ENCODE data around the gene MZT2A.
A peak's percentile ranks its signal among the peaks of the same experiment; 100 is the strongest.
"Not testable (repeated sequence)": the region's sequence is repeated elsewhere in the genome, so short reads cannot be mapped to it uniquely, and the experiment has no call there.

MZT2A gene, protein sequence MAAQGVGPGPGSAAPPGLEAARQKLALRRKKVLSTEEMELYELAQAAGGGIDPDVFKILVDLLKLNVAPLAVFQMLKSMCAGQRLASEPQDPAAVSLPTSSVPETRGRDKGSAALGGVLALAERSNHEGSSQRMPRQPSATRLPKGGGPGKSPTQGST

DNA sequence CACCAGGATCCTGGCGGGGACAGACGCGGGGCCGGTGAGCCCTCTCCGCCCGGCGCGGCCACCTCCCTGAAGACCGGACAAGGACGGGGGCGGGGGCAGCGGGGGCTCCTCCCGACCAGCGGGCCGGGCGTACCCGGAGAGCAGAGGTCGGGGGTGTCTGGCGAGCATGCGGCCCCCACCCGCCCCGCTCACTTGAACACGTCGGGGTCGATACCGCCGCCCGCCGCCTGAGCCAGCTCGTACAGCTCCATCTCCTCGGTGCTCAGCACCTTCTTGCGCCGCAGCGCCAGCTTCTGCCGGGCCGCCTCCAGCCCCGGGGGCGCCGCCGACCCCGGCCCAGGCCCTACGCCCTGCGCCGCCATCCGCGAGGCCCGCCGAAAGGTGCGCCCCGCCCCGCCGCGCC, at the start of gene MZT2A:
Gene MZT2A, minus strand, starts transcription at position 383 of the 403 bp plus-strand sequence. Its CDS starts 21 bp downstream, at position 362.
- not testable (repeated sequence) for DNase-seq (ENCODE audit: low read depth, low spot score); H3K9me3 ChIP-seq (ENCODE audit: low read depth, low read length); H3K36me3 ChIP-seq (ENCODE audit: insufficient read depth, low read length)
- Histone ChIP-seq H3K9ac (ENCODE audit: insufficient read length) (peak within 1 kb of the TSS; percentile 86), H3K4me3 (peak within 1 kb of the TSS; percentile 87), H3K27ac (peak within 1 kb of the TSS; percentile 69; the same call in 1 of the 2 replicates)

DNA sequence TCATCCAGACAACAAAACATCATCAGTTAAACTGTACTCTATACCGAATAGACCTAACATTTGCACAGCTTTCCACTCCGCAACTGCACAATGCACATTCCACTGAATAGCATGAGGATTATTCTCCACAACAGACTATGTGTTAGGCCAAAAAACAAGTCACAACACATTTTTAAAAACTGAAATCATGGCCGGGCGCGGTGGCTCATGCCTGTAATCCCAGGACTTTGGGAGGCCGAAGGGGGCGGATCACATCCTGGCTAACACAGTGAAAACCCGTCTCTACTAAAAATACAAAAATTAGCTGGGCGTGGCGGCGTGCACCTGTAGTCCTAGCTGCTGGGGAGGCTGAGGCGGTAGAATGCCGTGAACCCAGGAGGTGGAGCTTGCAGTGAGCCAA, 46.7 kb upstream of the MZT2A start:
- H3K36me3 ChIP-seq (ENCODE audit: insufficient read depth, low read length); H3K9ac ChIP-seq (ENCODE audit: insufficient read length); H3K9me3 ChIP-seq (ENCODE audit: low read depth, low read length); DNase-seq (ENCODE audit: low read depth, low spot score); H3K4me3 ChIP-seq; H3K27ac ChIP-seq: not testable (repeated sequence)

DNA sequence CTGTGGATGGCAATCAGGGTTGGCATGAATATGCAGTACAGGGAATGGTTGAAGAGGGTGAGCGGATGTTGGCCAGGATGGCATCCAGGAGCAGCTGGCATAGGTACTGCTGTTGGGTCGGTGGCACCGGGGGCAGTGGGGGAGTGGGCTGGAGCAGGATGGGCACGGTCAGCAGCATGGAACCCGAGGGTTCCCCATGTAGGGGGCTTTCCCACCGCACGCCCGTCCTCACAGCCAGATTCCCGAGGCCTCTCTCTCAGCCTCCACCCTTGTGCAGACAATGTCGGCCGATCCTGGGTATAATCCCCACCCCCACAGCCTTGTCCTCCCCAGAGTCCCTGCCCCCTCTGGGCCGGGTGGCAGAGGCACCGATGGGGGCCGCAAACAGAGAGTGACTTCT, 44.6 kb upstream of the MZT2A start:
- H3K4me3 ChIP-seq; DNase-seq (ENCODE audit: low read depth, low spot score); H3K36me3 ChIP-seq (ENCODE audit: insufficient read depth, low read length): not testable (repeated sequence)

DNA sequence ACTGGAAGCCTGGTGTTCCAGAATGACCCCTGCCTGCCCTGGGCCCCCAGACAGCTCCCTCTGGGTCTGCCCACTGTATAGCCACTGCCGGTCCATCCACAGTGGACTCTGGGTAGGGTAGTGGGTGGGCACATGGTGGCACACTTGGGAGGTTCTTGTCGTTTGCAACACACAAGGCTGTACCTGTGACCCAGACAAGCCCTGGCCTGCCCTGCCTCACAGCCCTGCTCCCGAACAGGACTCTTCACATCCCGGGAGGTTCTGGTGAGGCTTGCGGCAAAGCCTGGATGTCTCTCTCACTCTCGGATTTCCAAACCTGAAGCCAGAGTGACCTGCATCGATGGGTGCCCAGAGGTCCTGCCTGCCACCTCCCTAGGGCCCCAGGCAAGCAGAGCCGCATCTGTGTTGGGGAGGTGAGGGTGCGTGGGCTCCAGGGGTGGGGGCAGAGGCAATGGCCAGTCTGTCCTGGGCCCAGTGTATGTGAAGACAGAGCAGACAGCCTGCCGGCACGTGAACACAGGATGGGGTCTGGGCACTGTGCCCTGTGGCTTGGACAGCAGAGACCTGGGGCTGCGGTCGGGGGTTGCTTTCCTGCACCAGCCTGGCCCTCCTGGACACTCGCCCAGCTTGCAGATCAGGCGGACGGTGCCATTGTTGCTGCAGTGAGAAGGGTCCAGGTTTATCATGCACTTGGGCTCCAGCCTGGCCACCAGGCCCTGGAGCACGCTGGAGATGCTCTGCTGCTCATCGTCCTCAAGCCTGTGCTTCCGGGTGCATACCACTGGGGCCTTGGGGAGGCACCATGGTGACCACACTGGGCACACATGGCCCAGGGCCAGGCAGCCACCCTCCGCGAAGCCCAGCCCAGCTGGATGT, 44.0 kb upstream of the MZT2A start:
- H3K9me3 ChIP-seq (ENCODE audit: low read depth, low read length); H3K36me3 ChIP-seq (ENCODE audit: insufficient read depth, low read length); DNase-seq (ENCODE audit: low read depth, low spot score); H3K27ac ChIP-seq; H3K9ac ChIP-seq (ENCODE audit: insufficient read length); H3K4me3 ChIP-seq: not testable (repeated sequence)

More for the DNA sequence above, 44.6 kb upstream of the MZT2A start:
- H3K9me3 ChIP-seq (ENCODE audit: low read depth, low read length); H3K27ac ChIP-seq; H3K9ac ChIP-seq (ENCODE audit: insufficient read length): not testable (repeated sequence)

DNA sequence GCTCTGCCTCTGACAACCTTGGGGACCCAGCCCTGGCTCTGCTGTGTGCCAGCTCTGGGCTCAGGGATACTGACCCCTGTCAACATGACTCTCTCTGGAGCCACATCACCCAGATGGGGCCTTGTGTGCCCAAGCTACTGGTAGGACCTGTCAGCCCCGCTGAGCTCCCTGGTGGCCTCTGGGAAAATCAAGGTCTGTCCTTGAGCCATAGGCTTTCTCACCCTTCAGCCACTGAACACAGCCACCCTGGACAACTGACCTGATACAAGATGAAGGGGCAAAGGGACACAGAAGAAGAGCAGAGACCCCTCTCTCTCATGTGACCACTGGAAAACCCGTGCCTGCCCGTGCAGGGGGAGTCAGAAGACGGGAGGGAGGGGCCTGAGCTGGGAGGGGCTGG, 43.3 kb upstream of the MZT2A start:
- H3K4me3 ChIP-seq: no peak overlapping the region
- H3K9ac ChIP-seq (ENCODE audit: insufficient read length): no peak overlapping the region
- no peak overlapping the region for H3K27ac ChIP-seq
- no peak for DNase-seq (ENCODE audit: low read depth, low spot score)
- H3K9me3 ChIP-seq (ENCODE audit: low read depth, low read length): no peaks in the 10 kb centered on the region
- no peak for TF ChIP-seq POLR2AphosphoS5 (IDR thresholded peaks at IDR 0.05; ENCODE audit: borderline replicate concordance, low read depth, low read length)
- no peak for TF ChIP-seq FOXP2 (optimal IDR thresholded peaks at IDR 0.05; ENCODE audit: control extremely low read depth, extremely low read length, insufficient read depth)
- no peak for TF ChIP-seq EZH2 (IDR thresholded peaks at IDR 0.05)
- no peaks in the 10 kb centered on the region for H3K36me3 ChIP-seq (ENCODE audit: insufficient read depth, low read length)

DNA sequence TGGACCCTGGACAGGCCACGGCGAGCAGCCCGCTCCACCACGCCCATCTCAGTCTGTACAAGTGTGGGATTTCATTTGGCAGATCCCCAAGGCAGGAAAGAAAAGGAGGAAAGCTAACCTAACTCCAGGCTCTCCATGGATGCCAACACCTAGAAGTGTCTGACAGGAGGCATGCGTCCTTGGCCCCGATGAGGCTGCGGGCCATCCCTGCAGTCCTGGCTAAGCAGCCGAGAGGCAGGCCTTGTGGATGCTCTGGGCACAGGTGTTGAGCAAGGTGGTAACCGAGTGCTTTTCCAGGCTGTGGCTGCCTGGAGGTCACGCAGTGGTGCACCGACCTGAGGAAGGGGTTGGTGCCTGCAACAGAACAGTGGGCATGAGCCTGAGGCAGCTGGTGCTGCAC, 42.8 kb upstream of the MZT2A start:
- not testable (repeated sequence) for H3K36me3 ChIP-seq (ENCODE audit: insufficient read depth, low read length); H3K9ac ChIP-seq (ENCODE audit: insufficient read length); H3K27ac ChIP-seq; H3K4me3 ChIP-seq; H3K9me3 ChIP-seq (ENCODE audit: low read depth, low read length); DNase-seq (ENCODE audit: low read depth, low spot score)

DNA sequence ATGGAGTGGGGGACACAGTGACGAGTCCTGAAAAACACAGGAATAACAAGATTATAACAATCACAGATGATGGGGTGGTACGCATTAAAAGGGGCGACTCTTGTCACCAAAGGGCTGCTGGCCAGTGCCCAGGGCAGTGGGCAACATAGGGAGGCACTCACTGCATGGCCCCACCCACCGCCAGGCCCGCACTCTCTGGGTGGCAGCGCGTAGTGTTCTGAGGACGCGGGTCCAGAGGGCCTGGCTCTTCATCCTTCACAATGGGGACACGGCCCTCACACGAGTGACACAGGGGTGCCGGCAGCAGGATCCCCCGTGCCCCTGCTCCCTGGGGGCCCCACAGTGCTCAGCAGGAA, 42.1 kb upstream of the MZT2A start:
- H3K9ac ChIP-seq (ENCODE audit: insufficient read length); H3K27ac ChIP-seq; H3K4me3 ChIP-seq; H3K36me3 ChIP-seq (ENCODE audit: insufficient read depth, low read length); DNase-seq (ENCODE audit: low read depth, low spot score); H3K9me3 ChIP-seq (ENCODE audit: low read depth, low read length): not testable (repeated sequence)

DNA sequence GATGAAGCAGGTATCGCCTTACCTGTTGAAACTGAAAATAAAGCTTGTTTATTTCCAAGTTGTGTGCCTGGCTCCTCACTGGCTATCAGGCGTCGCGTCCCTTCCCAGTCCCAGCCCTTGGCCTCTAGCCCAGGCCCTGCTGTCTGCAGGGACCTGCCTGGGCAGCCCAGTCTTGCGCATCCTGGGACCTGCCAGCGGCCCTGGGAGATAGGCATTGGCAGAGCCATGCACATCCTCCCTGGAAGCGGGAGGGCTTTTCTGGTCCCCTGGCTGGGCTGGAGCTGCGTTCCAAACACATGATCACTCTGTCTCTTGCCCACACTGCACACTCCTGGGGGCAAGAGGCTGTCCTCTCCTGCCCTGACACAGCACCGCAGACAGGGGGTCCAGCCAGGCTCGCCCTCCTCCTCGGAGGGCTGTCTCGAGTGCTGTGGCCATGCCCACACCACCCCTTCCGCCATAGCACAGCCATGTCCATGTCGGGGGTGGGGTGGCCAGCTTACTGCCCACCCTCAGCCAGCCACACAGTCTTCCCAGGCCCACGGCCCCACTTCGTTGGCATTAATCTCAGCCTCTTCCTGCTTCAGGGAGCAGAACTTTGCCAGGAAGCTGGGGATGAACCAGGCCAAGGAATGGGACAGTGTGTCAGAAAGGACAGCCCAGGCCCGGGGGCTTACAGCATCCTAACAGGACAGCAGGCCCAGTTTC, 41.6 kb upstream of the MZT2A start:
- not testable (repeated sequence) for H3K4me3 ChIP-seq; H3K9me3 ChIP-seq (ENCODE audit: low read depth, low read length); H3K9ac ChIP-seq (ENCODE audit: insufficient read length); H3K36me3 ChIP-seq (ENCODE audit: insufficient read depth, low read length); H3K27ac ChIP-seq; DNase-seq (ENCODE audit: low read depth, low spot score)

DNA sequence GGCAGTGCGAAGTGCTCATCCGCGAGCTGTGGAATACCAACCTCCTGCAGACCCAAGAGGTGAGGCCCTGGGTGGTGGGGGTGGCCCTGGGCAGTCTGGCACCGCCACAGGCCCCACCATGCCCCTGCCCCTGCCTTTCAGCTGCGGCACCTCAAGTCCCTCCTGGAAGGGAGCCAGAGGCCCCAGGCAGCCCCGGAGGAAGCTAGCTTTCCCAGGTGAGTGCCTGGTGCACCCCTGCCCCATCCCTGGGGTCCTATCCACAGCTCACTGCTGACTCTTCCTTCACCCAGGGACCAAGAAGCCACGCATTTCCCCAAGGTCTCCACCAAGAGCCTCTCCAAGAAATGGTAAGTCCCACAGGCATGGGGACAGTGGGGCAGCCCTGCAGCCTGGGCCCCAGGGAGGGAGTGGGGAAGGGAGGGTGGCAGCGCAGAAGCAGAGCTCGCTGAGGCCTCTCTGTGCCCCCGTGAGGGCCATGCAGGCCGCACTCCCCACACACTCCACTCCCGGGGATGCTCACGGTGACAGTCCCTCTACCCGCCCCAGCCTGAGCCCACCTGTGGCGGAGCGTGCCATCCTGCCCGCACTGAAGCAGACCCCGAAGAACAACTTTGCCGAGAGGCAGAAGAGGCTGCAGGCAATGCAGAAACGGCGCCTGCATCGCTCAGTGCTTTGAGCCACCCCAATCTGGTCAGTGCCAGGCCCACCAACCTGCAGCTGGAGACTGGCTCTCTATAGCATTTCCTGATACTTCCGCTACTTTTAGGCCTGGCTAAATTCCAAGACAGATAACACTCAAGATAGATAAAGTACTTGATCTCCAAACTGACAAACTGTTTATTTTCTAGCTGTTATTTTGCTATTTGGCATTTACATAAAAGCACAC, 40.8 kb upstream of the MZT2A start:
- H3K27ac ChIP-seq; H3K9me3 ChIP-seq (ENCODE audit: low read depth, low read length); H3K4me3 ChIP-seq; DNase-seq (ENCODE audit: low read depth, low spot score); H3K9ac ChIP-seq (ENCODE audit: insufficient read length); H3K36me3 ChIP-seq (ENCODE audit: insufficient read depth, low read length): not testable (repeated sequence)

DNA sequence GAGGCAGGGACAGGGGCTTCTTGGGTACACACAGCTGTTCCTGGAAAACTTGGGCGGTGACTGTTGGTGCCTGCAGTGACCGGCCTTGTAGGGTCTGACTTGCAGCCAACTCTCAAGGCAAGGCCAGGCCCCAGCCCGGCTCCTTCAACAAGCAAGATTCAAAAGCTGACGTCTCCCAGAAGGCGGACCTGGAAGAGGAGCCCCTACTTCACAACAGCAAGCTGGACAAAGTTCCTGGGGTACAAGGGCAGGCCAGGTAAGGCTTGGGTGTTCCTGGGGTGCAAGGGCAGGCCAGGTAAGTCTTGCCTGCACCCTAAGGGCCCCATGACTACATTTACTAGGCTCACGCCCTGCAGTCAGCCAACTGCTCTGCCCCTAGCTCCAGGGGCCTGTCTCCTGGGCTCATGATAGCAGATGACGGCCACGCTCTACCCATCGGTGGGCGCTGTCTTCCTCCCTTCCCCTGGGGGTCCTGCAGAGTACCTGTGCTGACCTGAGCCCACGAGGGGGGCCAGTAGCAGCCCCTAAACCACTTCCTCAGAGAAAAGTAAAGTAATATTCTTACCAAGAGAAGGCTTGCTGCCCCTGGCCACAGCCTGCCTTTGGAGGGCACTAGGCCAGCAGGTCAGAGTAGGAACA, 39.5 kb upstream of the MZT2A start:
- H3K9me3 ChIP-seq (ENCODE audit: low read depth, low read length); H3K9ac ChIP-seq (ENCODE audit: insufficient read length); H3K4me3 ChIP-seq; H3K36me3 ChIP-seq (ENCODE audit: insufficient read depth, low read length); DNase-seq (ENCODE audit: low read depth, low spot score); H3K27ac ChIP-seq: not testable (repeated sequence)

DNA sequence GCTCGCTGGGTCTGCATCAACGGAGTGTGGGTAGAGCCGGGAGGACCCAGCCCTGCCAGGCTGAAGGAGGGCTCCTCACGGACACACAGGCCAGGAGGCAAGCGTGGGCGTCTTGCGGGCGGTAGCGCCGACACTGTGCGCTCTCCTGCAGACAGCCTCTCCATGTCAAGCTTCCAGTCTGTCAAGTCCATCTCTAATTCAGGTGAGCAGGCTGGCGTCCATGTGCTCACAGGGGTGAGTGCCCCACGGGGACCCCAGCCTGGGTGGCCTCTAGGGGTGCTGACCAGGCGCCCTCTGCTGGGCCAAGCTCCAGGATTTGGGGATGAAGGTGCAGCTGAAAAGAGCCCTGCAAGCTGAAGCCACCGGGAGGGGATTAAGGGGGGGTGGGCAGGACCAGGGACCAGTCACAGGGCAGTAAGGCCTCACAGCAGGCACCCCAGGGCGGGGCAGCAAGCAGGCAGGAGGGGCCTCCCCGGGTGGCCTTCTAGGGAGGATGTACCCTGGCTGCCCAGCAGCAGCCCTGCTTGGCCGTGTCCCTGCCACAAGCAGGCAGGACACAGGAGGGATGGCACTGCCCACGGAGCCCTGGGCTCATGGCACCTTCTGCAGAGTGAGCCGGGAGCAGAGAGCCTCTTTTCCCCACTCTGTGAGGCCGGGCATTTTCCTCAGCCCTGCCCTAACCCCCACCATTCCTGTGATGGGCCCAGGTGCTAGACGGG, 38.6 kb upstream of the MZT2A start:
- not testable (repeated sequence) for H3K36me3 ChIP-seq (ENCODE audit: insufficient read depth, low read length); DNase-seq (ENCODE audit: low read depth, low spot score); H3K4me3 ChIP-seq; H3K9ac ChIP-seq (ENCODE audit: insufficient read length); H3K9me3 ChIP-seq (ENCODE audit: low read depth, low read length); H3K27ac ChIP-seq

DNA sequence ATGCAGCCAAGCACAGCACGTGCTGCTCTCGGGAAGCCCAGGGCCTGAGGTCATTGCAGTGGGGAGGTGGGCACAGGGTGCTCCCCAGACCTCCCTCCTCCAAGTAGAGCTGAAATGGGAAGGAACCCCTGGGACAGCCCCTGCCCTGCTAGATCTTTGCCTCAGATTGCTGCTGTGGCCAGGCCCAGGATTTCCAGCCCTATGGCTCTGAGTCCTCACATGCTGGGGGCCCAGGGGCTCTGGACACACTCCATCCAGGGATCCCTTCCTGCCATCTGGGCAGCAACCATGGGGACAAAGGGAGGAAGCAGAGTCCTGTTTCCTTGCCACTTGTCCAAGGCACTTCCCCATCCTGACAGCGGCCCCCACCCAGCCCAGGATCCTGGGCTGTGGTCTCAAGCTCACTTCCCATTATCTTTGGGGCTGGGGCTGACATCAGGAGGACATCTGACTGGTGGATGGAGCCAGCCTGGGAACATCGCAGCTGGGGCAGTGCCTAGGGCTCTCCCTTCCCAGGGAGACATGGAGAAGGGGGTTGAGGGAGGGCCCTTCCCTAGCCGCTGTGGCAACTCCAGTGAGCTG, 37.8 kb upstream of the MZT2A start:
- not testable (repeated sequence) for H3K9me3 ChIP-seq (ENCODE audit: low read depth, low read length); DNase-seq (ENCODE audit: low read depth, low spot score); H3K27ac ChIP-seq; H3K36me3 ChIP-seq (ENCODE audit: insufficient read depth, low read length); H3K4me3 ChIP-seq; H3K9ac ChIP-seq (ENCODE audit: insufficient read length)
